ENCODE results near the gene HOXD11. TPM values are rescaled to one million over a fixed set of nuclear protein-coding genes. Genes with fewer than 3 reads are reported as not detected.

The HOXD11 gene
- total RNA-seq, 4 donors from 2014 or later: not detected

DNA sequence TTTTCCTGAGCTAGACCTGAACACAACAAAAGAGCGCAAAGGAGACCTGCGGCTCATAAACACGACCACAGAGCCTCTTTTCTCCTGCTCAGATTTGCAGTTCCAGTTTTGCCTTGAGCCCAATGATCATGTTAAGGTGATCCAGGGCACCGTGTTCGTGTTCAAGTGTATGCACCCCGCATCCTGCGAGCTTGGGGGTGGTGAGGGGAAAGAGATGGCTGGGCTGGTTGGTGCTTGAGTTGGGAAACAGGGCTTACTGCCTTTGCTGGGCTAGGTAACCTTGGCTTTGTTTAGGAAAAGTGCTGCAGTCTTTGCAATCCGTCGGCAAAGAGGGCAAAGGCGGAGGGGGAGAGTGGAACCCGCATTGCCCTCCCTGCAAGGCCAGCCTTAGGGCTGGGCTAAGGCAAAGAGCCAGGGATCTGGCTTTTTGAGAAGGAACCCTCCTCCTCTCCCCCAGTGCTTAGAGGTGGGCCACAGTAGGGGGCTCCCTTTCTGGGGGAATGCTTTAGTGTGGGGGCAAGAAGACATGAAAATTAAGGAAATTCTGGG is 10.8 kb downstream of the HOXD11 start:
- TF ChIP-seq, protein P1, sequence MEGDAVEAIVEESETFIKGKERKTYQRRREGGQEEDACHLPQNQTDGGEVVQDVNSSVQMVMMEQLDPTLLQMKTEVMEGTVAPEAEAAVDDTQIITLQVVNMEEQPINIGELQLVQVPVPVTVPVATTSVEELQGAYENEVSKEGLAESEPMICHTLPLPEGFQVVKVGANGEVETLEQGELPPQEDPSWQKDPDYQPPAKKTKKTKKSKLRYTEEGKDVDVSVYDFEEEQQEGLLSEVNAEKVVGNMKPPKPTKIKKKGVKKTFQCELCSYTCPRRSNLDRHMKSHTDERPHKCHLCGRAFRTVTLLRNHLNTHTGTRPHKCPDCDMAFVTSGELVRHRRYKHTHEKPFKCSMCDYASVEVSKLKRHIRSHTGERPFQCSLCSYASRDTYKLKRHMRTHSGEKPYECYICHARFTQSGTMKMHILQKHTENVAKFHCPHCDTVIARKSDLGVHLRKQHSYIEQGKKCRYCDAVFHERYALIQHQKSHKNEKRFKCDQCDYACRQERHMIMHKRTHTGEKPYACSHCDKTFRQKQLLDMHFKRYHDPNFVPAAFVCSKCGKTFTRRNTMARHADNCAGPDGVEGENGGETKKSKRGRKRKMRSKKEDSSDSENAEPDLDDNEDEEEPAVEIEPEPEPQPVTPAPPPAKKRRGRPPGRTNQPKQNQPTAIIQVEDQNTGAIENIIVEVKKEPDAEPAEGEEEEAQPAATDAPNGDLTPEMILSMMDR (IDR thresholded peaks at IDR 0.05; ENCODE audit: low read depth): no peak

DNA sequence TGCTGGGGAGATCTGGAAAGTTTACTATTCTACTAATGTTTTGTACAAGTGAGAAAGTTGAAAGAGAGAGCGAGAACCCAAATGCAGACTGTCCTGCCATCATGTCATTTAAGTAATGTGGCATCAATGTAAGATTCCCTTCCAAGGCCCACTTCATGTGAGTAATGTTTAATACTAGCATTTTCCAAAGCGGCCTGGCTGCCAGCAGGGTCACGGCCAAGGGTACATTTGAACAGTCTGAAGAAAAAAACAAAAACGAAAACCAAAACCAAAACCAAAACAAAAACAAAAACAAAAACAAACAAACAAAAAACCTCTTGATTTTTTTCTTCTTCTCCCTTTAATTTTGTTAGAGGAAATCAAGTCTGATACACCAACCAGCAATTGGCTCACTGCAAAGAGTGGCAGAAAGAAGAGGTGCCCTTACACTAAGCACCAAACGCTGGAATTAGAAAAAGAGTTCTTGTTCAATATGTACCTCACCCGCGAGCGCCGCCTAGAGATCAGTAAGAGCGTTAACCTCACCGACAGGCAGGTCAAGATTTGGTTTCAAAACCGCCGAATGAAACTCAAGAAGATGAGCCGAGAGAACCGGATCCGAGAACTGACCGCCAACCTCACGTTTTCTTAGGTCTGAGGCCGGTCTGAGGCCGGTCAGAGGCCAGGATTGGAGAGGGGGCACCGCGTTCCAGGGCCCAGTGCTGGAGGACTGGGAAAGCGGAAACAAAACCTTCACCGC is 11.7 kb downstream of the HOXD11 start:
- TF ChIP-seq, protein P1 (IDR thresholded peaks at IDR 0.05; ENCODE audit: low read depth): no peak

DNA sequence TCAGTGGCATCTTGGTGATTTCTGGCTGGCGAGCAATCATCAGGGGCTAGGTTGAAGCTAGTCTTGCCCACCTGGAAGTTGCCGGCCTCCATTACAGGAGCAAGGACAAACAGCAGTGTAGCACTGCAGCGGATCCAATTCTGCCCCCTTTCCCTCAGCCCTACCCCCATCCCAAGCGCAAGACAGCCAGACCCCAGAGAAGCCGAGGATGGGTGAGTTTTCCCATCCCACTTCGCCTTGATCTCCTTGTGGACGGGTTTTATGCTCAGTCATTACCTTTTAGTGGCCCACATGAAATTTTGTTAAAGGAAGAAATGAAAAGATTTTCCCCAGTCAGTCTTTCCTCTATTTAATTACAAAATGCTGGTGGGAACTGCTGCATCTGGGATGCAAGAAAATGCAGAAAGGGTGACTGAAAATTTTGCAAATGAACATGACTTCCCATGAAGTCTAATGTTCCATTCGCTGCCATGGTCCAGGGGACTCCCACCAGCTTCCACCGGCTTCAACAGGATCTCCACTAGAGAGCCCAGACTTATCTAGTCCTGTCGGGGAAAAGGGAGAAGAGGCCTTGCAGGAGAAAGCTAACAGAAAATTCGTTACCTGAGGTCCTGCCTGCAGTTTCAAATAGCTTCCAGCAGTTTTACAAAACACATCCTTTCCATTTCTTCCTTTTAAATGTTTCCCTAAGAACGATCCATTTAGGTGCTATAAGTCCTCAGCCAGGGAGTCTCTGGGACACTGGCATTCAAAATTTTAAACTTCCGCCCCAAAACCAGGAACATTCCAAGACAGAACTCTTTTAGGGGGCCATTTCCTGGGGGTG is 13.5 kb downstream of the HOXD11 start:
- TF ChIP-seq, protein P1 (IDR thresholded peaks at IDR 0.05; ENCODE audit: low read depth): no peak

DNA sequence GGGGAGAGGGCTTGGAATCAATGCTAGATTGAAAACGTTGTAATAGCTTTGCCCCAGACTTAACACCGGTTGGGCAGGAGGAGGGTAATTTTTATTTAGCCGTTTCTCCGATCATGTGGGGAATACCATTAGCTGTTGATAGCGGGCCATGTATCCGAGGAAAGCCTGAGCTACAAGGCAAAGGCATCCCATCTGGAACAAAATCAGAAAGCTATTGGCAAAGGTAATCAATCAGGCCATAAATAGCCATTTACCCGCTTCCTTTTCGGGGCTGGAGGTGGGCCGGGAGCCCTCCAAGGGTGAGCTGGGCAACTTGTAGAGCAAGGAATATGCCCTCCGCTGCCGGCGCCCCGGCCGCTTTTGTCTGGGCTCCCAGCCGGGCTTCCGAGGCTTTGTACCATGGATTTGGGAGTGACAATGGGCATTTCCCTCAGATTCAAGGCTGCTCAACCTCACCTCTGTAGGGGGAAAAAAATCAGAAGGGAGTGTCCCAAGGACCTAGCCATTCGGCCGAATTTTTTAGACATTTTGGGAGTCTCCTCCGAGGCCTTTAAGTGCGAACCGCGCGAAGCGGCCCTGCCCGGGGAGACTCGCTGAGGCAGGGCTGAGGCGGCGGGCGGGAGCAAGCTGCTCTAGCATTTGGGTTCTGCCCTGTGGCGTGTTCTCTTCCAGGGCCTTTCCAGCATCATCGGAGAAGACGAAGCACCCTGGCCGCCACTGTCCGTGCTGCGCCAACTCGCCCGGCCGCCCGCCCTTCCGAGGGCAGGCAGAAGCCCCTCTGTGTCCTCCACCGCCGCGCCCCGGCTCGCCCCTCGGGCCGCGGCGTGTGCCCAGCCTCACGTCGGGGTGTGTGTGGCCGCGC is 14.3 kb downstream of the HOXD11 start:
- TF ChIP-seq, protein P1 (IDR thresholded peaks at IDR 0.05; ENCODE audit: low read depth): no peak

DNA sequence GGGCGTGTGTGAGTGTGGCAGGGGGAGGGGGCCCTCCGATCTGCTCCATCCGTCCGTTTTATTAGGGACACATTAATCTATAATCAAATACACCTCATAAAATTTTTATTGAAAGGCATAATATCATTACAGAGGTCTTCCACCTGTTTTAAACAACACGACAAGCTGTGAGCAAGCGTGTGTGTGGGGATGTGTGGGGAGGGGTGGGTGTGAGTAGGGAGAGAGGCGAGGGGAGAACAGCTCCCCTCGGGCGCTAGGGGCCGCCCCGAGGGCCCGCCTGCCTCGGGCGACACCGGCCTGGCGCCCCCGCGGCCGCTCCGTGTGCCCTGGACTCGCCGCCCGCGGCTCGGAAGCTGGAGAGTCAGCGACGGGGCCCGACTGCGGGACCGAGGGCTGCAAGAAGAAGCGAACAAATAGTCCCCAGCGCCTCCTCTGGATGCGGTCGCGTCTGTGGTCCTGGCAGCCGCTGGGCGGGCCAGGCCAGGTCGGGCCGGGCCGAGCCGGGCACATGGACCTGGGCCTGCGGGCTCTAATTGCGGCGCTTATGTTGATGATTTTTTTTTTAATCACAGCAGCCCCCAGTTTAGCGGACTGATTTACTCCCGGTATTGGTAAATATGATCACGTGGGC is 15.1 kb downstream of the HOXD11 start:
- TF ChIP-seq, protein P1 (IDR thresholded peaks at IDR 0.05; ENCODE audit: low read depth): no peak

DNA sequence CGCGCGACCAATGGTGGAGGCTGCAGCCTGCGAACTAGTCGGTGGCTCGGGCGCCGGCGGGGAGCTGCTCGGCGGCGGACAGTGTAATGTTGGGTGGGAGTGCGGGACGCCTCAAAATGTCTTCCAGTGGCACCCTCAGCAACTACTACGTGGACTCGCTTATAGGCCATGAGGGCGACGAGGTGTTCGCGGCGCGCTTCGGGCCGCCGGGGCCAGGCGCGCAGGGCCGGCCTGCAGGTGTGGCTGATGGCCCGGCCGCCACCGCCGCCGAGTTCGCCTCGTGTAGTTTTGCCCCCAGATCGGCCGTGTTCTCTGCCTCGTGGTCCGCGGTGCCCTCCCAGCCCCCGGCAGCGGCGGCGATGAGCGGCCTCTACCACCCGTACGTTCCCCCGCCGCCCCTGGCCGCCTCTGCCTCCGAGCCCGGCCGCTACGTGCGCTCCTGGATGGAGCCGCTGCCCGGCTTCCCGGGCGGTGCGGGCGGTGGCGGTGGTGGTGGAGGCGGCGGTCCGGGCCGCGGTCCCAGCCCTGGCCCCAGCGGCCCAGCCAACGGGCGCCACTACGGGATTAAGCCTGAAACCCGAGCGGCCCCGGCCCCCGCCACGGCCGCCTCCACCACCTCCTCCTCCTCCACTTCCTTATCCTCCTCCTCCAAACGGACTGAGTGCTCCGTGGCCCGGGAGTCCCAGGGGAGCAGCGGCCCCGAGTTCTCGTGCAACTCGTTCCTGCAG is 15.8 kb downstream of the HOXD11 start, which contains the start of gene HOXD9:
HOXD9 (plus strand) TSS at position 37 of the 728 bp plus-strand sequence; CDS start at position 87, 50 bp downstream.
- TF ChIP-seq, protein P1 (IDR thresholded peaks at IDR 0.05; ENCODE audit: low read depth): no peak
